DND-41 (cell line): ENCODE measurements around the gene NKAPL.

Experiments used
- EZH2 ChIP-seq: IDR thresholded peaks from 3 replicates; pipeline ENCODE4 v1.6.1; 2012; ENCODE audit warnings: borderline replicate concordance, low read depth, mild to moderate bottlenecking, moderate library complexity, low read length, inconsistent platforms; ENCODE audit not compliant: severe bottlenecking
- TF ChIP-seq, protein P1 (sequence below): IDR thresholded peaks from 2 replicates; pipeline ENCODE4 v1.5.1; 2012; ENCODE audit warnings: borderline replicate concordance, low read length, moderate library complexity, mild to moderate bottlenecking; ENCODE audit not compliant: poor library complexity, severe bottlenecking; ENCODE audit errors: extremely low read depth

DNA sequence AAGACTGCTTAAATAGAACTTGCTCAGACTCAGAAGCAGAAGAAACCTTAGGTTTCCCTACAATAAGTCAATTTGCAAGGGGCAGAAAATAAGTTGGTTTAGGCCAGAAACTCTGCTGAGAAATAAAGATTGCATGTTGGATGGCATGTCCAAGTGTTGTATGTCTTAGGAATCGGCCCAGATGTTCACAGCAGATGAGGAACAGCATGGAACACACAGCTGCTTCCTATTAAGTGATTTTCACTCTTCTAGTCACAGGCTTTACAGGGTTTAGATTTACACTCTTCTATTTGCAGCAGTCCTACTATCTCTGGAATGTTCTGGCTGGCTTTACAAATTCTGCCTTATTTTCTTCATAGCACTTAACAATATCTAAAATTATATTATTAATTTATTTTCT lies 10.2 kb upstream of the NKAPL start:
- TF ChIP-seq, protein P1, sequence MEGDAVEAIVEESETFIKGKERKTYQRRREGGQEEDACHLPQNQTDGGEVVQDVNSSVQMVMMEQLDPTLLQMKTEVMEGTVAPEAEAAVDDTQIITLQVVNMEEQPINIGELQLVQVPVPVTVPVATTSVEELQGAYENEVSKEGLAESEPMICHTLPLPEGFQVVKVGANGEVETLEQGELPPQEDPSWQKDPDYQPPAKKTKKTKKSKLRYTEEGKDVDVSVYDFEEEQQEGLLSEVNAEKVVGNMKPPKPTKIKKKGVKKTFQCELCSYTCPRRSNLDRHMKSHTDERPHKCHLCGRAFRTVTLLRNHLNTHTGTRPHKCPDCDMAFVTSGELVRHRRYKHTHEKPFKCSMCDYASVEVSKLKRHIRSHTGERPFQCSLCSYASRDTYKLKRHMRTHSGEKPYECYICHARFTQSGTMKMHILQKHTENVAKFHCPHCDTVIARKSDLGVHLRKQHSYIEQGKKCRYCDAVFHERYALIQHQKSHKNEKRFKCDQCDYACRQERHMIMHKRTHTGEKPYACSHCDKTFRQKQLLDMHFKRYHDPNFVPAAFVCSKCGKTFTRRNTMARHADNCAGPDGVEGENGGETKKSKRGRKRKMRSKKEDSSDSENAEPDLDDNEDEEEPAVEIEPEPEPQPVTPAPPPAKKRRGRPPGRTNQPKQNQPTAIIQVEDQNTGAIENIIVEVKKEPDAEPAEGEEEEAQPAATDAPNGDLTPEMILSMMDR: no peak
- no peak for TF ChIP-seq EZH2
